Right hindlimb (tissue), 1 donor: ENCODE measurements around the gene OR6C65.
"Not testable (repeated sequence)": the region's sequence is repeated elsewhere in the genome, so short reads cannot be mapped to it uniquely, and the experiment has no call there.

ENCODE experiments used
- DNase-seq: peaks from one replicate; pipeline ENCODE4 v3.0.0-alpha.2; 2018

Gene OR6C65

DNA sequence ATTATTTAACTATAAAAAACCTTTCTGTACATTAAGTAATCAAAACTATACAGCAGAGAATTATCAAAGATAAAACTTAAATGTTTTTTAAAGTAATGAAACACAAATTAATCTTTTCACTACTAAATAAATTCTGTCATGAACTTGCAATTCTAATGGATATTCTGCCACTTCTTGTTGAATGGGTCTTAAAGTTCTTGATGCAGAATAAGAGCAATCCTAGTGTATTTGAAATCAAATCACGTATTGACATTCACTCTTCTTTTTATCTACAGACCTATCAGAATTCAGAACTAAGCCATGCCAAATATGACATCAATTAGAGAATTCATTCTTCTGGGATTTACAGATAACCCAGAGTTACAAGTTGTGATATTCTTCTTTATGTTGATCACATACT is at the start of gene OR6C65:
Gene OR6C65 (plus strand): TSS at position 301 of the 400 bp plus-strand sequence. CDS start 0 bp downstream, at position 301.
- DNase-seq, result no peak

DNA sequence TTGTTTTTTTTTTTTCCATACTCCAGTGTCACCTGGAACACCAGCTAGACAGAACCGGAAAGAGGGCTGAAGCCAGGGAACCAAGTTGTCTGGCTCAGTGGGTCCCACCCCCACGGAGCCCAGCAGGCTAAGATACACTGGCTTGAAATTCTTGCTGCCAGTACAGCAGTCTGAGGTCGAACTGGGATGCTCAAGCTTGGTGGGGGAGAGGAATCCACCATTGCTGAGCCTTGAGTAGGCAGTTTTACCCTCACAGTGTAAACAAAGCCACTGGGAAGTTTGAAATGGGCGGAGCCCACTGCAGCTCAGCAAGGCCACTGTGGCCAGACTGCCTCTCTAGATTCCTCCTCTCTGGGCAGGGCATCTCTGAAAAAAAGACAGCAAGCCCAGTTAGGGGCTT is 45.0 kb upstream of the OR6C65 start:
- not testable (repeated sequence) for DNase-seq

DNA sequence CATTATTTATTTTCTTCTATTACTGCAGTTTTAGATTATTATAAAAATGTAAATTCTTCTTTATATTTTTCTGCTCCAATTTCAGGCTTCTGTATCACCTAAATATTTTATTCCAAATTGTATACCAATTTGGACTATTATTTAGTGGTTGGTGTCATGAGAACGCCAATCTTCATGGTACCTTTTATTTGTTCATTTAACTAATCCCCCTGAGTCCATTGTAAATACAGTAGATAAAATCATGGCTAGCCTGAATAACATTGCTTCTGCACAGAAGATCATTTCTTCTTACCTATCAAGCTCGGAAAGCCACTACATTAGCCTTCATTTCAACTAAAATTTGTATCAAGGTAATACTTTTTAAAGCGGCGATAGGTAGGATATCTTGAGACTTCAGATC is 37.7 kb upstream of the OR6C65 start, which contains the start of gene OR6C75:
Gene OR6C75 (plus strand): TSS at position 301 of the 400 bp plus-strand sequence. CDS start 2,136 bp downstream, outside the sequence.
- no peak for DNase-seq

DNA sequence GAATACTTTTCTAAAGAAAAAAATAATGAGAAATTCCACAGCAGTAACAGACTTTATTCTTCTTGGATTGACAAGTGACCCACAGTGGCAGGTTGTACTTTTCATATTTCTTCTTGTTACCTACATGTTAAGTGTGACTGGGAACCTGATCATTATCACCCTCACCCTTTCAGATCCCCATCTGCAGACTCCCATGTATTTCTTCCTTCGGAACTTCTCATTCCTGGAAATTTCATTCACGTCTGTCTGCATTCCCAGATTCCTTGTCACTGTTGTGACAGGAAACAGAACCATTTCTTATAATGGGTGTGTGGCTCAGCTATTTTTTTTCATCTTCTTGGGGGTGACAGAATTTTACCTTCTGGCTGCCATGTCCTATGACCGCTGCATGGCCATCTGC is 35.2 kb upstream of the OR6C65 start:
- DNase-seq, result no peak

DNA sequence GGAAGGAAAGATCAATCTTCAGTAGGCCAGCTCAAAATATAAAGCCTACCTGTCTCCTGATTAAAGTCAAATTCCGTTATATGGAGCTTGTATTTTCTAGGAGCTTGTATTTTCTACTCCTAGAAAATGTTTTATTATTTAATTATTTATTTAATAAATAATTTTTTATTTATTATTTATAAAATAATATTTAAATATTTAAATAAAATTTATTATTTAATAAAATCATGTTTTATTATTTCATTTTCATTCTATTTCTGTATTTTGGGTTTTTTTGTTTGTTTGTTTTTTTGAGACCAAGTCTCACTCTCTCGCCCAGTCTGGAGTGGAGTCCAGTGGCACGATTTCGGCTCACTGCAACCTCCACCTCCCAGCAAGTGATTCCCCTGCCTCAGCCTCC is 27.8 kb upstream of the OR6C65 start:
- DNase-seq, result no peak

DNA sequence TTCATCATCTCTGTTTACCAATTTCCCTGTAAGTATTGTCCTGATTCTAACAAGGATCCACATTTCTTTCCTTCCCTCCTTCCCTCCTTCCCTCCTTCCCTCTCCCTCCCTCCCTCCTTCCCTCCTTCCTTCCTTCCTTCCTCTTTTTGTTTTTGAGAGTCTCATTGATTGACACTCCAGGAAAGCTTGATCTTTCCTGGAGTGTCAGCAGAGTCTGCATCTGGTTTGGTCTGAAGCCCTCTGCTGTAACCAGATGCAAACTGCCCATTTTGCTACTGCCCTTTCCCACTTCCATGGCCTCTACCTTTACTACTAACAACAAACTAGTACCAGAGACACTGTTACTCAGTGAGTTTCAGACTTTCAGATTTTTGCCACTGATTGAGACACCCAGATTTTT is 14.4 kb upstream of the OR6C65 start:
- DNase-seq, result no peak

DNA sequence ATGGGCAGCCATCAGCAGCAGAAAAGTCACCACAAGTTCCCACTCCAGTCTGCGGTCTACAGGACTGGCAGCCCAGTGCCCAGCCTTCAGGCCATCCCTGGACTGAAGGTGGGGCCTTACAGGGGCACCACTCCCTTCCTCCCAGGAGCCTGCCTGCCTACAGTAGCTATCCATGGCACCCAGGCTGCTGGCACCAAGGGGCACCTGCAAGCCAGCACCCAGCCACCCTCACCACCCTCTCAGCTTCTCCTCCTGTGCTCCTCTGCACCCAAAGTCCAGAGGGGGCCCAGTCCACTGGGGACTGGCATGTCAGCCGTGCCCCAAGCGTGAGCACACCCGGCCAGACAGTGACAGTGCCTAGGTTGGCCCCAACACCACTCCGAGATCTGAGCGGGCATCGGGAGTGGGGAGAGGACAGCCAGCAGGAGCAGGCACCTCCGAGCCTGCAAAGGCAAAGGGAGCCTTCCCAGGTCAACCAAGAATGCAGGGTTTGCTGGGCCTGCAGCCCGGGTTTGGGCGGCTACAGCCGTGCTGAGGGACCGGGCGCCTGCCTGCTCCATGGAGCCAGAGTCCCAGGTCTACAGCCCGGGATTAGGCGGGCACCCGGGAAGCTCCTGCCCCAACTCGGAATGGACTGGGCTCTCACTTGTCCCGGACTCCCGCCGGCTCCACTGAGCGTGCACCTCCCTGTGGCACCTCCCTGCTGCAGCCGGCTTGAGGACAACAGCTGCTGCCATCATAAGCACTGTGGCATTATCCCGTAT is 8.1 kb upstream of the OR6C65 start:
- DNase-seq, result no peak

DNA sequence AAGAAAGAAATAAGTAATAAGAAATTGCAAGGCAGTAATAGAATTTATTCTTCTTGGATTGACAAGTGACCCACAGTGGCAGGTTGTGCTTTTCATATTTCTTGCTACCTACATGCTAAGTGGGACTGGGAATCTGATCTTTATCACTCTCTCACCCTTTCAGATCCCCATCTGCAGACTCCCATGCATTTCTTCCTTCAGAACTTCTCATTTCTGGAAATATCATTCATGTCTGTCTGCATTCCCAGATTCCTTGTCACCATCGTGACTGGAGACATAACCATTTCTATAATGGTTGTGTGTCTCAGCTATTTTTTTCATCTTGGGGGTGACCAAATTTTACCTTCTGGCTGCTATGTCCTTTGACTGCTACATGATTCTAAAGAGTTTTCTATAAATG is 4.0 kb upstream of the OR6C65 start:
- no peak for DNase-seq

DNA sequence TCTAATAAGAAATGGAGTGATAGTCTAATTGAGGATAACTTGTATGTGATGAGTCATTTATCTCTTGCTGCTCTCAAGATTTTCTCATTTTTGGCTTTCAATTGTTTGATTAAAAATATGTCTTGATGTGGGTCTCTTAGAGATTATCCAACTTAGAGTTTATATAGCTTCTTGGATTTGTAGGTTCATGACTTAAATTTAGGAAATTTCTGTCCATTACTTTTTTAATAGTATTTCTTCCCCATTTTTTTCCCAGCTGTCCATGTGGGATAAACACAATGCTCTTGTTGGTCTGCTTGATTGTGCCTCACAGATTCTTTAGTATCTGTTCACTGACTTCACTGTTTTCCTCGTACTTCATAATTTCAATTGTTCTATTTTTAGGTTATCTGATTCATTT is 7.5 kb downstream of the OR6C65 start:
- no peak for DNase-seq

DNA sequence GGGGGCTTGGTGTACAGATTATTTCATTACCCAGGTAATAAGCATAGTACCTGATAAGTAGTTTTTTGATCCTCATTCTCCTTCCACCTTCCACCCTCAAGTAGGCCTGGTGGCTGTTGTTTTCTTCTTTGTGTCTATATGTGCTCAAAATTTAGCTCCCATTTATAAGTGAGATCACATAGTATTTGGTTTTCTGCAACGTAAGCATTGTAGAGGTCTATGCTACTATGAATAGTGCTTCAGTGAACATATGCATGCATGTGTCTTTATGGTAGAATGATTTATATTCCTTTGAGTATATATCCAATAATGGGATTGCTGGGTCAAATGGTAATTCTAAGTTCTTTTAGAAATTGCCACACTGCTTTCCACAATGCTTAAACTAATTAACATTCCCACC is 8.8 kb downstream of the OR6C65 start:
- not testable (repeated sequence) for DNase-seq

DNA sequence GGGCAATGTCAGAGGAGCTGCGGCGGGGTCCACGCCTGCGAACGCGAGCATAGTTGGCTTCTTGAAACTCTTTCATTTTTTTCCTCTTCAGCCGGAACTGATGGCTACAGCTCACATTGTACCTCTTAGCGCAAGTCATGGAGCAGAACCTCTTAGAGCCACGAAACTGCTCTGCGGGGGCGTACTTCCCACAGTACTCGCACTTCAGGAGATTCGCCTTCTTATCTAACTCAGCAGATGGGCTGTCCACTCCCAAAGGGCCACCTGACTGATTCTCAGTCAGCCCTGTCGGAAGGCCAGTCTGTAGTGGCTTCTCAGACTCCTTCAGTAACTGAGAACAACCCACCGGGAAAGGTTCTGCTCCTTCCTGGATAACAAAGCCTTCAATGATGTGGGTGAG is 11.8 kb downstream of the OR6C65 start:
- DNase-seq, result not testable (repeated sequence)

DNA sequence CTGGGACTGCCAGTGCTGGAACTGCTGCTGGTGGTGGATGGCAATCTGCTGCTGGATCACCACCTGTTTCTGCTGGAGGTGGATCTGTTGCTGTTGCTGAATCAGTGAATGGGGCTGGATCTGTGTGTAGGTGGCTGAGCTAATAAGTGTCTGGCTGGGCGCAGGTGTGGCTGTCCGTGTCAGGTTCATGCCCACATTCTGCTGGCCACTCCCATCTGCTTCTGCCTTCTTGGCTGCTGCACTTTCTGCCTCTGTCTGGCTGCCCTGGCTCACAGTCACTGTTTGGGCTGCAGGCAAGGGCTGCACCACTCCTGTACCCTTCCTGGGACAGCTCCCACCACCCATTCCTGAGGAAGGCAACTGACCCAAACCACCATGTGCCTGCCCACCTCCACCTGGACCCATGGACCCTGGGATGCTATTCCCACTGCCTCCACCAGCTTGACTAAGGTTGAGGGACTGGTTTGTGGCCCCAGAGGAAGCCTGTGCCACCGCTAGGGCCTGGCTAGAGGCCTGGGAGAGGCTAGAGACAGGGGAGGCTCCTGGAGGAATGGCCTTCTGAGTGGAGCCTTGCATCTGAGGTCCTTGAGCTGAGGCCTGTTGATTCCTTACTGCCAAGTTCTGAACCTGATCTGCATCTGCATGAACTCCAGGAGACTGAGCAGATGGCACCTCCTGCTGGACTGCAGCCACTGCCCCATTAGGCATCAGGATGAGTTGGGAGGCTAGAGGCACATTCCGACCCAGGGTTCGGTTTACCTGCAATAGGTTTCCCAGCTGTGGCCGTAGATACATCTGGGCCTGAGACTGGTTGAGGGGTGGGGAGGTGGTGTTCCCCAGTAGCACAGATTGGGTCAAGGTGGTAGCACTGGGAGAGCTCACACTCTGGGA is 13.4 kb downstream of the OR6C65 start:
- DNase-seq, result not testable (repeated sequence)

DNA sequence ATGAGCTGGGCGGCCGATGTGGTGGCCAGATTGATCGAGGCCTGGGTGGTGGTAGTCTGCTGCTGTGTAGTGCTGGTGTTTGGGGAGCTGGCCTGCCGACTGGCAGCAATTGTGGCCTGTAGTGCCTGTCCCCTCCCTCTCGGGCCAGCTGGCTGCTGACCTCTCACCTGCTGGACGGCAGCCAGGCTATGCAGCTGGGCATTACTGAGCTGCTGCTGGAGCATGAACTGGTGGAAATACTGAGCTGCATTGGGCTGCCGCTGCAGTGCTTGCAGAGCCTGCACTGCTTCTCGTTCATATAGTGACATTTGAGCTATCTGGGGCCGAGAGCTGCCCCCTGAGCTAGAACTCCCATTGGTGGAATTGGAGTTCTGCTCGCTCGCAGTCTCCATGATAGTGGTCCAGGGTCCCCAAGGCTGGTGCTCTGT is 14.1 kb downstream of the OR6C65 start:
- not testable (repeated sequence) for DNase-seq

DNA sequence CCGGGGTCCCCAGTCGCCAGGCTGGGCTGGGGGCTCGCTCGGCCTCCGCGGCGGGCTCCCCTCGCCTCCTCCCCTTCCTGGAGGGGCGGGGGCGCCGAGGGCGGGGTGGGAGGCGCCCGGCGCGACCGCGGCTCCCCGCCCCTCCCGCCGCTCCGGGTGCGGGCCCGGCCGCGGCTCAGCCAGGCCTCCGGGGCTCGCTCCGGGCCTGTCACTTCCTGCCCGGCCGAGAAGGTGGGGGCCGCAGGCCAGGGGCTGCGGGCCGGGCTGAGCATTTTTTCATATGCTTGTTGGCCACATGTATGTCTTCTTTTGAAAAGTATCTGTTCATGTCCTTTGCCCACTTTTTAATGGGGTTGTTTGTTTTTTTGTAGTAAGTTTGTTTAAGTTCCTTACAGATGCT is 14.6 kb downstream of the OR6C65 start:
- DNase-seq, result not testable (repeated sequence)

DNA sequence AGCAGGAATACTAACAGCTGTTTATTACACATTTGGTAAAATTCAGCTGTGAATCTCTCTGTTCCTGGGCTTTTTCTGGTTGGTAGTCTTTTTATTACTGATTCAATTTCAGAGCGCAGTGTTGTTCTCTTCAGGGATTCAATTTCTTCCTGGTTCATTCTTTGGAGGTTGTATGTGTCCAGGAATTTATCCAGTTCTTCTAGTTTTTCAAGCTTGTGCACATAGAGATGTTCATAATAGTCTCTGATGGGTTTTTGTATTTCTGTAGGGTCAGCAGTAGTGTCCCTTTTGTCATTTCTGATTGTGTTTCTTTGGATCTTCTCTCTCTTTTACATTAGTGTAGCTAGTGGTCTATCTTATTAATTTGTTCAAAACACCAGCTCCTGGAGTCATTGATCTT is 16.6 kb downstream of the OR6C65 start:
- no peak for DNase-seq

DNA sequence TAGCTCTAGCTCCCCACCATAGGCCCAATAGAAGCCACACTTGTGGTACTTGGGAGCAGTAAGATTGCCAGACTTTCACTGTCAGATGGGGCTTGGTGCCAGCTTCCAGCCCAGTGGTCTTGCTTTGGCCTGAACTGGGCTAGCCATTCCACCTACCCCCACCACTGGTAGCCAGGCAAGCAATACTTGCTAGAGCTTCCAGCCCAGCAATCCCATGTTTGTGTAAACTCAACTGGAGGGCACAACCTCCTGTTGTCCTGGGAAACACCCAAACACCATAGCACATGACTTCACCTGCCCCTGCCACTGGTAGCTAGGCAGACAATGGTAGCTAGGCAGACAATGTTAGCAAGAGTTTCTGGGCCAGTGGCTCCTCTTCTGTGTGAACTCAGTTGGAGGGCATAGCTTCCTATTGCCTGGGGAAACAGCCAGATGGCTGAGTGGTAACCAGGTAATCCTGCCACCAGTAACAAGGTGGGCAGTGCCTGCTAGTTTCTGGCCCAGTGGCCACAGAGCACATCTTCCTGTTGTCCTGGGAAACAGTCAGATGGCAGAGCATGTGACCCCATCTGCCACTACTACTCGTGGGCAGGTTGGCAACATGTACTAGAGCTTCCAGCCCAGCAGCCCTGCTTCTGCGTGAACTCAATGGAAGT is 20.1 kb downstream of the OR6C65 start:
- no peak for DNase-seq

DNA sequence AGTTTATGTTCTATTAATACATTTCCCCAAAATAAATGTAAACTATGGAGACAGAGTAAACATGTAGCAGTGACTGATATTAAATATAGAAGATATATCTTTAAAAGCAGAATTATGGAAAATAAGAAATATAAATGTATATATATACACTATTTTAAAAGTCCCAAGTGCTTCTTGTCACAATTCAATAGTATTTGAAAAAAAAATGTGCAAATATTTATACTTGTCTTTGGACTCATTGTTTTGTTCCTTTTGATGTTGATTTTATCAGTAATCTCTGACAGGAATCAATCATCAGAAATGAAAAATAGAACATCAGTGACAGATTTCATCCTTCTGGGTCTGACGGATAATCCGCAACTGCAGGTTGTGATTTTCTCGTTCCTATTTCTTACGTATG is 25.6 kb downstream of the OR6C65 start, which contains the start of gene OR6C76:
Gene OR6C76 (plus strand): TSS at position 301 of the 400 bp plus-strand sequence. CDS start 0 bp downstream, at position 301.
- no peak for DNase-seq

DNA sequence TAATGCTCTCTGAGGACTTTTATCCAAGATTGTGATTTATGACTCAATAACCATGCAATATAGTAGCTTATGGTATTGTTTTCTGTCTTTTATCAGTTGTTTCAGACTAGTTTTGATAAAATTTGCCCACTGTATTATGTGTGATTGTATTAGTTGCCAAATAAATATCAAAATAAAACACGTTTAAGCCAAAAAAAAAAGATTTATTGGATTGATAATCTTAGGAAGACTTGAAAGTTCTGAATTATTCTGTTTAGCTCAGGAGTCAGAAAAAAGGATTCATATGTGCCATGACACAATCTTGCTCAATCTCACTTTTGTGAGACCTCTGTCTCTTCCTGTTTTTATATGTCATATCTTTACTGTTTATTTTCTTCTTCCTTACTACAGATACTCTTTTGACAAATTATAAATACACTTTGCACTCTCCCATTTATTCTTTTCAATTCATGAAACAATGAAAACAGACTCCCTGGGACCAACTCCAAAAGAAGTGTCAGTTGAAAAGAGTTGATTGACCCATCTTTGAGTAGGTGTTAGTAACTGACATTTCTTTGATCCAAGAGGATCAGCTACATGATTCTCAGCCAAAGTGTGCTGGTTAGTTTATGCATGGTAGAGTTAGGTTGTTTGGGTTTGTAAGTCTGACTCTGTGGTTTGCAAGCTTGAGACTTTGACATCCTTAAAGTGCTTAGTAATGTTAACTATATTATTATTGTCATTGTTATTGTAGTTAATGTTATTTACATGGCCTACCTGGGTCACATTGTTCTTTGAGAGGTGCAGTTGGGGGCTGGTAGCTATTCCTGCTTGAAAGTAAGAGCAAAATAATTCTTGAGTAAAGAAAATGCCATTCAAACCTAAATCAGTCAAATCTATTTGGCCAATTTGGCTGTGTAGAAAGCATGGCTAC is 28.3 kb downstream of the OR6C65 start:
- DNase-seq, result no peak

DNA sequence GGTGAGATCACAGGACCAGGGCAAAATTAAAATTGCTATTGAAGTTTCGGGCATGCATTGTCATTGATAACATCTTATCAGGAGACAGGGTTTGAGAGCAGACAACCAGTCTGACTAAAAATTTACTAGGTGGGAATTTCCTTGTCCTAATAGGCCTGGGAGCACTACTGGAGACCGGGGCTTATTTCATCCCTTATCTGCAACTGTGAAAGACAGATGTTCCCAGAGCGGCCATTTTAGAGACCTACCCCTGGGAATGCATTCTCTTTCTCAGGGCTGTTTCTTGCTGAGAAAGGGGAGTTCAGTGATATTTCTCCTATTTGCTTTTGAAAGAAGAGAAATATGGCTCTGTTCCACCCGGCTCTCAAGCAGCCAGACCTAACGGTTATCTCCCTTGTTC is 40.9 kb downstream of the OR6C65 start:
- DNase-seq, result not testable (repeated sequence)

DNA sequence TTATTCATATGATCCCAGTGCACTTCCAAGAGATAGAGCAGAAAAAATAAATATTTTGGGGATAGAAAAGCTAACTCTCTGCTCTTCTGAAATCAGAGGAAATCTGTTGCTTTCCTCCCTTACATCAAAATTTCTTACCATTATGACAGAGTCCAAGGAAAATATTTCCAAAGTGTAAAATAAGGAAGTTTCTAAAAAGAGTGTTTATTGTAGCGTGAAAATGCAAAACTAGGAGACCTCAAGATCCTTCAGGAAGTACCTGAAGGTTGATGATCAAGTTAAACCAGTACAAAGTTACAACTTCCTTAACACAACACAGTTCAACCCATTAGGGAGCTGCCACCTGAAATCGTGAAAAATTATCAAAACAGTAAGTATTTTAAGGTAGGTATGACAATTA is 43.4 kb downstream of the OR6C65 start, which contains the start of gene OR6C2:
Gene OR6C2 (plus strand): TSS at position 301 of the 400 bp plus-strand sequence. CDS start 8,138 bp downstream, outside the sequence.
- no peak for DNase-seq

DNA sequence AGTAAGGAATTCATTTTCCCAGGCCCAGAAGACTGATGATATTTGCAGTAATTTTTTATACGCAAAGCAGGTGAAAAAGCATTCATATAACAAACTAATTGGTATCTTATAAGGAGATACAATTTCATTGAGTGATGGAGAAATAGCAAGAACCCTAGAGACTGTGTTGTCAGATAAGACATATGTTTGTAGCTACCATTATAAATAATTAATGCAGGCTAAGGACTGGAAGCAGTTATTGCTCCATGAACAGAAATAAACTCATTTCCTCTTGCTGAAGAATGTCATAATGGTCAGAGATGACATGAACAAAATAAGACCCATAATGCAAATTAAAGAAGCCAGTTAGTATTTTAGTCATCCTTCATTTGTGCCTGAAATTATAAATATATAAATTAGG is 45.0 kb downstream of the OR6C65 start:
- no peak for DNase-seq

DNA sequence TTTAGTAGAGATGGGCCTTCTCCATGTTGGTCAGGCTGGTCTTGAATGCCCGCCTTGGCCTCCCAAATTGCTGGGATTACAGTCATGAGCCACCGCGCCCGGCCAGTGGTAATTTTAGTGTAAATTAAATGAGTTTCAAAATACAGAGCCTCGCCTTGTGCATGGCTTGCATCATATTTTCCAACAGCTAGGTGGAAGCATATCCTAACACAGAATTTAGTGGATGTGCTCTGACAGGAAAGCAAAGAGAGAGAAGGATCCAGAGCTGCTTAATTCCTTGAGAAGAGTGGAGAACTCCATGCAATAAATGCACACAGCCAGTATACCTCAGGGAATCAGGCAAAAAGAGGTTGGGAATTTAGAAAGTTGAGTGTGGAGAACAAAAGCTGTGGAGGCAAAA is 46.0 kb downstream of the OR6C65 start:
- DNase-seq, result no peak
